ENCODE measurements around the gene FBXL14. TPM values are rescaled to one million over a fixed set of nuclear protein-coding genes. Genes with fewer than 3 reads are reported as not detected.

Gene FBXL14
- total RNA-seq, 6 donors from 2014 or later: 8.5 to 22.0 (median 14.4) TPM

DNA sequence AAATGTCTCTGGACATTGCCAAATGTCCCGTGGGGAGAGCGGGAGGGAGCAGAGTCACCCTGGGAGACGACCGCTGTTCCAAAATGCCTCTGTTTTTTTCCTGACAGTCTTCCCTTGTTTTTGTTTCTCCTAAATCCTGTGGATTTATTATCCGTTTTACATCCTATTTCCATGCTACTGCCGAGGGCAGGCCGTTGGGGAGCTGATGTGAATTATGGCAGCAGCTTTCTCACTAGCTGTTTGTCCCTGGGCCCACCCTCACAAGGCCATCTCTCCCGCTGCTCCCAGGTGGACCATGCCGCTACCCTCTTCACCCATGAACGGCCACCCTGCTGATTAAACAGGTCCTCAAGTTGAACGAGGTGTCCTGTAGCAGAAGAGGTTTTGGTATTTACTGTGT, 55.2 kb downstream of the FBXL14 start:
- 86 to 87% methylated on average over 11 of the region's 11 CpGs for WGBS, 2 donors
- Histone ChIP-seq H3K4me1 (peaks cover 0 to under 1% (median 0%) of the 10 kb centered on the region in 4 donors), H3K4me3 (no peak overlapping the region), H3K36me3 (no peaks in the 10 kb centered on the region), H3K9me3 (no peaks in the 10 kb centered on the region), H3K27me3 (no peaks in the 10 kb centered on the region), H3K27ac (no peak overlapping the region)
- DNase-seq (no peak), ATAC-seq (ENCODE audit: low FRiP score in 2 of 2) (no peak)
- TF ChIP-seq CTCF (IDR thresholded peaks at IDR 0.05) (no peak), EP300 (IDR thresholded peaks at IDR 0.05) (no peak), POLR2A (IDR thresholded peaks at IDR 0.05) (no peak), POLR2AphosphoS5 (IDR thresholded peaks at IDR 0.05) (no peak)

DNA sequence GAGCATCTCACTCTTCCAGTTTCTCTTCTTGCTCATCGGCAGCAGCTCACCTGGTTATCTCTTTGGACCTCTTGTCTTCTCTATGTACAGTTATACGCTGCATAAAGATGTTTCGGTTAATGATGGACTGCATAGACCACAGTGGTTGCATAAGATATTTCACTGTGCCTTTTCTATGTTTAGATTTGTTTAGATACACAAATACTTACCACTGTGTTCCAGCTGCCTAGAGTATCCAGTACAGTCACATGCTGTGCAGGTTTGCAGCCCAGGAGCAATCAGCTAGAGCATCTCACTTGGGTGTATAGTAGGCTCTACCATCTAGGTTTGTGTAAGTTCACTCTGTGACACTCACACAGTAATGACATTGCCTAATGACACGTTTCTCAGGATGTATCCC, 57.6 kb downstream of the FBXL14 start:
- peaks cover 0 to 10% (median 3%) of the 10 kb centered on the region in 4 donors for H3K4me1 ChIP-seq
- H3K4me3 ChIP-seq: no peak overlapping the region
- H3K27me3 ChIP-seq: peaks cover 0 to 11% (median 5%) of the 10 kb centered on the region in 4 donors
- no peak overlapping the region for H3K27ac ChIP-seq
- ATAC-seq (ENCODE audit: low FRiP score in 2 of 2): no peak
- no peaks in the 10 kb centered on the region for H3K36me3 ChIP-seq
- 77 to 81% methylated on average over 4 of the region's 4 CpGs for WGBS, 2 donors
- TF ChIP-seq EP300 (IDR thresholded peaks at IDR 0.05): no peak
- TF ChIP-seq POLR2AphosphoS5 (IDR thresholded peaks at IDR 0.05): no peak
- no peak for TF ChIP-seq POLR2A (IDR thresholded peaks at IDR 0.05)
- TF ChIP-seq CTCF (IDR thresholded peaks at IDR 0.05): no peak
- no peak for DNase-seq
- no peaks in the 10 kb centered on the region for H3K9me3 ChIP-seq

DNA sequence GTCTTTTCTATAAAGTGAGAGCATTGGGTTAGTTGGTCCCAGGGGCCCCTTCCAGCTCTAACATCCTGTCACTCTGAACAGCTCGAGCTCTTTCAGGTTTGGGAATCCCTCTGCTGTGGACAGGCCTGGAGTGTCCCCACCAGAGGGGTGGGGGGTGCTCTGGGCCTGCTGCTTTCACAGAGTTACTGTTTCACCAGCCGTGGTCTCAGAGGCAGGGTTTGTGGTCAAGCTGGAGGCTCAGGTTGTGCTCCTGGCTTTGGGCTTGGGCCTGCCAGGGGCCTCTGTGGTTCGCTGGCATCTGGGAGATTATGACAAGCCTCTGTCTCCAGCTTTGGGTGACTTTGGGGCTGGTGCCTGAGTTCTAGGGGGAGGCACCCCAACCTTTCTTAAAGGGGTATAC, 59.6 kb downstream of the FBXL14 start:
- 61% methylated on average over 3 of the region's 3 CpGs; no CpG with 5 or more reads in 1 of the 2 donors for WGBS, 2 donors
- peaks cover 7 to 26% (median 11%) of the 10 kb centered on the region in 4 donors for H3K4me1 ChIP-seq
- no peak for DNase-seq
- no peak for TF ChIP-seq POLR2AphosphoS5 (IDR thresholded peaks at IDR 0.05)
- TF ChIP-seq CTCF (IDR thresholded peaks at IDR 0.05): no peak
- TF ChIP-seq EP300 (IDR thresholded peaks at IDR 0.05): no peak
- TF ChIP-seq POLR2A (IDR thresholded peaks at IDR 0.05): no peak
- no peak overlapping the region for H3K27ac ChIP-seq
- H3K27me3 ChIP-seq: peaks cover 0 to 29% (median 15%) of the 10 kb centered on the region in 4 donors
- H3K9me3 ChIP-seq: no peaks in the 10 kb centered on the region
- no peaks in the 10 kb centered on the region for H3K36me3 ChIP-seq
- ATAC-seq (ENCODE audit: low FRiP score in 2 of 2): no peak
- H3K4me3 ChIP-seq: no peak overlapping the region

- Histone ChIP-seq H3K27ac (no peak overlapping the region), H3K9me3 (no peaks in the 10 kb centered on the region), H3K4me1 (peaks cover 7 to 29% (median 11%) of the 10 kb centered on the region in 4 donors), H3K36me3 (no peaks in the 10 kb centered on the region), H3K4me3 (no peak overlapping the region), H3K27me3 (peaks cover 0 to 31% (median 17%) of the 10 kb centered on the region in 4 donors)
- TF ChIP-seq EP300 (IDR thresholded peaks at IDR 0.05) (no peak), POLR2A (IDR thresholded peaks at IDR 0.05) (no peak), POLR2AphosphoS5 (IDR thresholded peaks at IDR 0.05) (no peak), CTCF (IDR thresholded peaks at IDR 0.05) (no peak)
- ATAC-seq (ENCODE audit: low FRiP score in 2 of 2) (no peak), DNase-seq (no peak)
- 26 to 42% methylated on average over 12 to 16 of the region's 16 CpGs for WGBS, 2 donors
Observed at GRCh38 chr12:1533602-1534304, 60.6 kb downstream of the FBXL14 start.

- 56 to 63% methylated on average over 4 to 9 of the region's 9 CpGs for WGBS, 2 donors
- Histone ChIP-seq H3K27me3 (peaks cover 0 to 31% (median 17%) of the 10 kb centered on the region in 4 donors), H3K9me3 (no peaks in the 10 kb centered on the region), H3K4me1 (peaks cover 7 to 29% (median 11%) of the 10 kb centered on the region in 4 donors), H3K27ac (no peak overlapping the region), H3K4me3 (no peak overlapping the region), H3K36me3 (no peaks in the 10 kb centered on the region)
- ATAC-seq (ENCODE audit: low FRiP score in 2 of 2) (no peak), DNase-seq (no peak)
- no peak for TF ChIP-seq CTCF (IDR thresholded peaks at IDR 0.05)
- TF ChIP-seq EP300 (IDR thresholded peaks at IDR 0.05): no peak
- no peak for TF ChIP-seq POLR2AphosphoS5 (IDR thresholded peaks at IDR 0.05)
- no peak for TF ChIP-seq POLR2A (IDR thresholded peaks at IDR 0.05)
Observed at GRCh38 chr12:1533205-1533601, 61.2 kb downstream of the FBXL14 start.

Data from upper lobe of left lung (tissue), 6 donors.